ENCODE results near the gene KLF11. TPM values are rescaled to one million over a fixed set of nuclear protein-coding genes. Genes with fewer than 3 reads are reported as not detected.

Gene KLF11
- total RNA-seq, 1 experiment from 2014 or later, result 6.9 TPM

- Mint-ChIP-seq H3K27me3 (ENCODE audit: unreplicated experiment) (no peaks in the 10 kb centered on the region), H3K36me3 (ENCODE audit: insufficient read depth, unreplicated experiment) (no peaks in the 10 kb centered on the region), H3K4me3 (ENCODE audit: low read depth, unreplicated experiment) (no peak overlapping the region), H3K27ac (ENCODE audit: unreplicated experiment) (no peak overlapping the region), H3K9me3 (ENCODE audit: low read depth, unreplicated experiment) (no peaks in the 10 kb centered on the region), H3K4me1 (ENCODE audit: low read depth, unreplicated experiment) (no peaks in the 10 kb centered on the region)
- TF ChIP-seq CTCF (IDR thresholded peaks at IDR 0.05; ENCODE audit: unreplicated experiment), result no peak
- intact Hi-C loops (cut with micrococcal nuclease; ENCODE audit: unreplicated experiment), result no loop called here
- no peak for DNase-seq
- no TSS peak for BruUV-seq (replicated peaks)
- CTCF ChIA-PET, result no interaction called here
Observed at GRCh38 chr2:9997936-9998335, 45.4 kb upstream of the KLF11 start.

GRCh38 chr2:9998916-9999654 lies 44.3 kb upstream of the KLF11 start:
- Mint-ChIP-seq H3K9me3 (ENCODE audit: low read depth, unreplicated experiment) (no peaks in the 10 kb centered on the region), H3K27me3 (ENCODE audit: unreplicated experiment) (no peaks in the 10 kb centered on the region), H3K4me3 (ENCODE audit: low read depth, unreplicated experiment) (no peak overlapping the region), H3K4me1 (ENCODE audit: low read depth, unreplicated experiment) (no peaks in the 10 kb centered on the region), H3K27ac (ENCODE audit: unreplicated experiment) (no peak overlapping the region), H3K36me3 (ENCODE audit: insufficient read depth, unreplicated experiment) (no peaks in the 10 kb centered on the region)
- no TSS peak for BruUV-seq (replicated peaks)
- intact Hi-C loops (cut with micrococcal nuclease; ENCODE audit: unreplicated experiment), result no loop called here
- CTCF ChIA-PET, result no interaction called here
- no peak for DNase-seq
- TF ChIP-seq CTCF (IDR thresholded peaks at IDR 0.05; ENCODE audit: unreplicated experiment), result no peak

GRCh38 chr2:9999693-10000092 lies 43.7 kb upstream of the KLF11 start:
- no peak for DNase-seq
- no peak overlapping the region for H3K27ac Mint-ChIP-seq (ENCODE audit: unreplicated experiment)
- no peak for TF ChIP-seq CTCF (IDR thresholded peaks at IDR 0.05; ENCODE audit: unreplicated experiment)
- no peak overlapping the region for H3K4me3 Mint-ChIP-seq (ENCODE audit: low read depth, unreplicated experiment)
- no peaks in the 10 kb centered on the region for H3K4me1 Mint-ChIP-seq (ENCODE audit: low read depth, unreplicated experiment)
- CTCF ChIA-PET, result no interaction called here
- no peaks in the 10 kb centered on the region for H3K9me3 Mint-ChIP-seq (ENCODE audit: low read depth, unreplicated experiment)
- no peaks in the 10 kb centered on the region for H3K36me3 Mint-ChIP-seq (ENCODE audit: insufficient read depth, unreplicated experiment)
- intact Hi-C loops (cut with micrococcal nuclease; ENCODE audit: unreplicated experiment), result no loop called here
- no peaks in the 10 kb centered on the region for H3K27me3 Mint-ChIP-seq (ENCODE audit: unreplicated experiment)
- no TSS peak for BruUV-seq (replicated peaks)

GRCh38 chr2:10000541-10000940 lies 42.8 kb upstream of the KLF11 start:
- H3K36me3 Mint-ChIP-seq (ENCODE audit: insufficient read depth, unreplicated experiment), result no peaks in the 10 kb centered on the region
- no peaks in the 10 kb centered on the region for H3K27me3 Mint-ChIP-seq (ENCODE audit: unreplicated experiment)
- no TSS peak for BruUV-seq (replicated peaks)
- no peak for DNase-seq
- CTCF ChIA-PET, result no interaction called here
- no peak overlapping the region for H3K4me3 Mint-ChIP-seq (ENCODE audit: low read depth, unreplicated experiment)
- no peak overlapping the region for H3K27ac Mint-ChIP-seq (ENCODE audit: unreplicated experiment)
- intact Hi-C loops (cut with micrococcal nuclease; ENCODE audit: unreplicated experiment), result no loop called here
- H3K9me3 Mint-ChIP-seq (ENCODE audit: low read depth, unreplicated experiment), result no peaks in the 10 kb centered on the region
- no peak for TF ChIP-seq CTCF (IDR thresholded peaks at IDR 0.05; ENCODE audit: unreplicated experiment)
- no peaks in the 10 kb centered on the region for H3K4me1 Mint-ChIP-seq (ENCODE audit: low read depth, unreplicated experiment)

All from Calu3 (cell line).